GM19023 (cell line): ENCODE results near the gene XIRP1.

Experiments used
- ATAC-seq: cut with Tn5 transposase; IDR thresholded peaks from one replicate; pipeline ENCODE4 v1.9.1; 2021; ENCODE audit warnings: mild to moderate bottlenecking, moderate library complexity; ENCODE audit not compliant: unreplicated experiment

The XIRP1 gene

GRCh38 chr3:39211332-39212130, 19.1 kb upstream of the XIRP1 start:
- no peak for ATAC-seq

GRCh38 chr3:39210078-39210477, 17.7 kb upstream of the XIRP1 start:
- ATAC-seq, result no peak

DNA sequence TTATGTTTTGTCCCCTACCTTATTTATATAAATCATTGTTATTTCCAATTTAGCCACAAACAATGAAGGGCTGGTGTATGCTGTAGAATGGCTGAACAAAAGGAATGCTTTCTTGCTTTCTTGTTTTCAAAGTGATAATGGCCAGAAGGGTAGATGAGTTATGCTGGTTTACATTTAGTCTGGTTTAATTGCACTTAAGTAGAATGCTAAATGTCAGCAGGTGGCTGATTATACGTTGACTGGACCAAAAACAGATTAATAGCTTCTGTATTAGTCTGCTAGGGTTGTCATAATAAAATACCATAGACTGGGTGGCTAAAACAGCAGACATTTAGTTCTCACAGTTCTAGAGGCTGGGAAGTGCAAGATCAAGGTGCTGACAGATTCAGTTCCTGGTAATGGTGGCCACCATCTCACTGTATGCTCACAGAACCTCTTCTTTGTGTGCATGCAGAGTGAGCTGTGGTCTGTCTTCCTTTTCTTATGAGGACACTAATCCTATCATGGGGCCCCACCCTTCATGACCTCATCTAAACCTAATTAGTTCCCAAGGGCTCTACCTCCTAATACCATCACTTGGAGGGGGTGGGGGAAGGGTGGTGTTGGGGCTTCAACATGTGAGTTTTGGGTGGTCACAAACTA, 17.1 kb upstream of the XIRP1 start:
- ATAC-seq, result no peak

- no peak for ATAC-seq
Observed at GRCh38 chr3:39208463-39209055, 16.2 kb upstream of the XIRP1 start.

GRCh38 chr3:39207361-39208186, 15.2 kb upstream of the XIRP1 start:
- no peak for ATAC-seq

DNA sequence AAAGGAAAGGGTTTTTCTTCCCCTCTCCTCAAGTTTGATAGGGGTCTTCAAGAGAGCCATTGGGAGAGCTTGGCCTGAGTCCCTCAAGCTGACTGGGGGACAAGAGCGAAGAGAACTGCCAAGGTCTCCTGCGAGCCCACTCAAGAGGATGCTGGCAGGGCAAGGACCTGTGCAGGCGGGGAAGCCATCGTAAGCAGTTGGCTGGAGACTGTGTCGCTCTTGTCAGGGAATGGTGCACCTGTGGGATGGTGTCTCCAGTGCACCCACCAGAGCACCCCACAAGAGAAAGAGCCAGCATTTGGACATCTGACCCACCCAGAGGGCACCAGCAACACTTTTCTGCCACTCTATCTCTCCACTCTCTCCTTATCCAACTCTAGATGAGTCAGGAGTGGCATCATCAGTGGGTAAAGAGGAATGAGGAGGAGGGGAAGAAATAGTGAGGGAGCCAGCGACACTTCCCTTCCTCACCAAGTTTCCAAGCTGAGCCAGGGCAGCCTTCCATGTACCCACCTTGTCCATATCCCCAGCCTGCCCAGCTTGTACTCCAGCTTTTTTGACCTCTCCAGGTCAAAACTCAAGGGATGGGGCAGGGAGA, 13.6 kb upstream of the XIRP1 start:
- ATAC-seq, result no peak

DNA sequence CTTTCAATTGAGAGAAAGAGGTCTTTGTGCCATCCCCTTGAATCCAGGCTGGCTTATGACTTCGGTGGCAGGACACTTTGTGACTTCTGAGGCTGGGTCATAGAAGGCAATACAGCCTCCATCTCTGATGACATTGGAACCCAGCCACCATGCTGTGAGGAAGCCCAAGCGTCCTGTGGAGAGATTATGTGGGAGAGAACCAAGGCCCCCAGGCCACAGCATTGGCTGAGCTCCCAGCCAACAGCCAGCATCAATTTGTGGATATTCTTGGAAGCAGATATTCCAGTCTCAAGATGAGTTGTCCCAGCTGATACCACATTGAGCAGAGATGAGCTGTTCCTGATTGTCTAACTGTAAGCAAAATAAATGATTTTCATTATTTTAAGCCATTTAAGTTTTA, 12.7 kb upstream of the XIRP1 start:
- no peak for ATAC-seq

GRCh38 chr3:39203860-39204259, 11.5 kb upstream of the XIRP1 start:
- ATAC-seq, result no peak

GRCh38 chr3:39203402-39203801, 11.0 kb upstream of the XIRP1 start:
- ATAC-seq, result no peak

GRCh38 chr3:39202094-39202493, 9.7 kb upstream of the XIRP1 start:
- no peak for ATAC-seq

DNA sequence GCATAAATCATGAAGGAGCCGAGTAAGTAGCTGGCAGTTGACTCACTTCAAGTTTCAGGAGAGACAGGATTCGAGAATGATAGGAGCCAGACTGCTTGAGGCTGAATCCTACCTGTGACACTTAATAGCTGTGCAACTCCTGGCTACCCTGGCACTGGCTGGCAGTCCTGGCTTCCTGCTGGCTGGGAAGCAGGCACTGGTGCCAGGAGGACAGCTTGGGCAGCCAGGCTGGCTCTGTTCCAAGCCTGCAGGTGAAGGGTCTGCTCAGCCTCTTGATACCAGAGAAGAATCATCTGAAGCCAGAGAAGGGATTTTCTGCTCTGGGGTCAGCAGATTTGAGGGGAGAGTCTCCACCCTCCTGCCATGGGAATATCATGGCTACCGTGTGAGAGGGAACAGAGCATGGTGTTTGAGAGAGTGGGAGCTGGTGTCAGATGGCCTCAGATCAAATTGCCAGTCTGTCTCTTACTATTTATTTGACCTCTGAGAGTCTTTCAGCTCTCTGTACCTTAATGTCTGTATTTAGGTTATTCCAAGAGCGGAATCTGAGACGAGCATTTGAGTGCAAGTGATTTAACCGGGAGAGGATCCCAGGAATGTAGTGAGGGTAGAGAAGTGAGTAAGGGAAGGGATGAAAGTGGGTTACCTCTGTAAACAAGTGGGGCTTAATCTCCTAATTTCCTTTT, 4.4 kb upstream of the XIRP1 start:
- ATAC-seq, result no peak

DNA sequence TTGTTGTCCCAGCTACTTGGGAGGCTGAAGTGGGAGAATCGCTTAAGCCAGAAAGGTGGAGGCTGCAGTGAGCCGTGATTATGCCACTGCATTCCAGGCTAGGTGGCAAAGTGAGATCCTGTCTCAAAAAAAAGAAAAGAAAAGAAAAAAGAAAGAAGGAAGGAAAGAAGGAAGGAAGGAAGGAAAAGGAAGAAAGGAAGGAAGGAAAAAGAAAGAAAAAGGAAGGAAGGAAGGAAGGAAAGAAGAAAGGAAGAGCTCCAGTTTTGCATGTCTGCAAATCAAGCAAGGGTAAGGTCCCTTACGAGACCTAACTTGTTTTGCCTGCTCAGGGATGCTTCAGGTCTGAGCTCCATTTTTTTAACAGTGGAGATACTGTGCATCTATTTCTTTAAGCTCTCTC, 3.6 kb upstream of the XIRP1 start:
- ATAC-seq, result no peak

DNA sequence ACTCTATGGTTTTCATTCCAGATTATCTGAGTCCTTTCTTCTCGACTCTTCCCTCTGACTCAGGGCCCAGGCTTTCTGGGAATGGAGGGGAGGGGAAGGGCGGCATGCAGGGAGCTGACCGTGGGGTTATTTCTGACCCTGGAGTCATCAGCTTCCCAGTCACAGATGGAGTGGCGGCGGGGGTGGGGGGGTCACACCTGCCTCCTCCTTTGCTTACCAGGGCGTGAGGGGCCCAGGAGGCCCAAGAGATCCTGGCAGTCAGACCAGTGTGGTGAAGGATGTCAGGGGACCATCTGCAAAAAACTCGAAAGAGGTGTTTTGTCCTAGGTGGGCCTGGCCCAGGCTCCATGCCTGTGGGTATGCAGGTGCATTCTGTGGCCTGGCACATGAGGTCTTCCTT, 996 bp upstream of the XIRP1 start:
- ATAC-seq, result no peak

DNA sequence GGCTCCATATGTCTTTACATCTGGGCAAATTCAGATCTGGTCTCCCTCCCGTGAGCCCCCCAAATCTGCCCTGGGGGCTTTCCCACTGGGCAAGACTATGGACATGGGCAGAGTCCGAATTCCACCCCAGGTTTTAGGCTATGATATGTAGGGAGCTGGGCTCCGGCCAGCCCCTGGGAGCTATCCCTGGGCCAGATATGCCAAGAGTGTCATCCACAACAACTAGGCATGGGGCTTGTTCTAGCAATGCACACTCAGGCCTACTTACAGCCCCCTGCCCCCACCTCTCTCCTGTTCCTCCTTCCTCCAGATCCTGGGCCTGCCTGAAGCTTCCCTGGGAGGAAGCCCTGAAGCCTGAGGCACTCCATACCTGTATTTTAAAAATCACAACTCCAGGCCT, 622 bp downstream of the XIRP1 start:
- ATAC-seq, result no peak

- ATAC-seq, result no peak
Observed at GRCh38 chr3:39191111-39191510, 1.3 kb downstream of the XIRP1 start.

DNA sequence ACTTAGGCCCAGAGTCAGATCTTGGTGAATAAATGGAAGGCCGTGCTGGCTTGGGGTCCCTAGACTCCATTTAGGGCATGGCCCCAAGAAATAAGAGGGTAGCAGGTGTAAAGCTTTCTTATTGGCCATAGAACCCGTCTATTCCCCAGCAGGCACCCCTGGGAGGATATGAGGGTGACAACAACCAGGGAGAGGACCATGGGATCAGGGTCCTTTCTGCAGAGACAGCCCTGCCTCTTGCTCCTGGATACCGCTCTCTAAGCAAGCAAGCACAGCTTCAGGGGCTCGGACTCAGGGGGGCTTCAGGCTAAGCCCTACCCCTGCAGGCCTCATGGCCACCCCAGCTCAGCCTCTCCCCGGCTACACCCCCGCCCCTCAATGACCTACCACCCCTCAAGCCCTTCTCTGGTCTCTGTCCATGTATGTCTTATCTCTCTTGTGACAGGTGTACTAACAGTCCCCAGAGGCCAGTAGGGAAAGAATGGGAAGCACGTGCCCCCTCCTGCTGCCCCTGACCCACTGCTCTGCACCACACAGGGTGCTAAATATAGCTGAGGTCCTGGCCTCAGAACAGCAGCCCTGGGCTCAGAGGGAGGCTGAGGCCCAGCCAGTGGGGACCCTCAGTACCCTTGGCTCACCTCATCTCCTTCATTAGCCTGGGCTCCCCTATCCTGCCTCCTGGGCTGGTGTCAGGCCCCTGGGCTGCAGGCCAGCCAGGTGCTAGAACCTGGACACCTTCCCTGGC, 1.9 kb downstream of the XIRP1 start:
- no peak for ATAC-seq

DNA sequence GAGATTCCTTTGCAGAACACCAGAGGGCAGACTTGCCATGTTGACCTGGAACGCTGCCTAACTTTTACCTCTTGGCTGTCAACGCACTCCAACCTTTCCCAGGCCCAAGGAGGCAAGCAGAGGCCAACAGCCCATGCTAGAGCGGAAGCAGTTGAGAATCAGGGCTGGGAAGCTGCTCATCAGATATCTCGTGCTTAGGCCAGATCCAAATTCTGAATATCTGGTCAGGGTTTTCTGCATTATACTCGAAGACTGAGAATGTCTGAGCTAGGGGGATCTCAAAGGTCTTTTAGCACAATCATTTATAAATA, 2.5 kb downstream of the XIRP1 start:
- ATAC-seq, result no peak

DNA sequence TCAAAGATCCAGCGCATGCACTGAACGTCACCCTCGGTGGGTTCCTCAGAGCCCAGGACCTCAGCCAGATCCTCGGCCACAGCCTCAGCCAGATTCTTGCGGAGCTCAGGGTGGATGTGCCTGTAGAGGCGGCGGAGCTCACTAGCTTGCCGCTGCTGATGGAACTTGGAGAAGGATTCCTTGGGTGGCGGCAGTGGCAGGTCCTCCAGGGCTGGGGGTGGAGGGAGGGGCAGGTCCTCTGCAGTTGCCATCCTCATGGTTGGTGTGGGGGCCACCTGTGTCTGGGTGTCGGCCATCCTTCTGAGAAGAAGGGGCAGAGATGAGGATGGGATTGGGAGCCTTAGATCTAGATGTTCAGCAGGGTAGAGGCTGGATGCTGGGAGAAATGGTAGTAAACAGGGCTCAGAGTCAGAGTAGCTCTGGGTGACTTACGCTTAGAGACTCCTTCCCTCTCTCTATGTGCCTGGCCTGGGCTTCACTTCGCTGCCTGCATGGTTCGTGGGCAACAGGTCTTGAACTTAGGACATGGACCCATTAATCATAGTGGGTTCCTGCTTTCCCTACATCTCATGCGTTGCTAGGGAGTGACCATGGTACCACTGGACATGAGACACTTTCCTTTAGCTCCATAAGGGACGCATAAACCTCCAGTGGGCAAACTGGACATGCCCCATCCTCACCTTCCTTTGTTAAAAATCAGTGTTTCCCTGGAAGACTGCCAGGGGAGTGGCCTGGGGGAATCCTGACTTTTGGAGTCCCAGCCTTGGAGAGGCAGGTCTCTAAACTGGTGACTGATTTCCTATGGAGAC, 3.0 kb downstream of the XIRP1 start:
- no peak for ATAC-seq
